ENCODE measurements around the gene ACAP2.
"Not testable (repeated sequence)": the region's sequence is repeated elsewhere in the genome, so short reads cannot be mapped to it uniquely, and the experiment has no call there.

Gene ACAP2

GRCh38 chr3:195240939-195241338 lies 201.9 kb downstream of the ACAP2 start:
- DNase-seq, result no peak

- no peak for DNase-seq
Observed at GRCh38 chr3:195240171-195240701, 202.6 kb downstream of the ACAP2 start.

DNA sequence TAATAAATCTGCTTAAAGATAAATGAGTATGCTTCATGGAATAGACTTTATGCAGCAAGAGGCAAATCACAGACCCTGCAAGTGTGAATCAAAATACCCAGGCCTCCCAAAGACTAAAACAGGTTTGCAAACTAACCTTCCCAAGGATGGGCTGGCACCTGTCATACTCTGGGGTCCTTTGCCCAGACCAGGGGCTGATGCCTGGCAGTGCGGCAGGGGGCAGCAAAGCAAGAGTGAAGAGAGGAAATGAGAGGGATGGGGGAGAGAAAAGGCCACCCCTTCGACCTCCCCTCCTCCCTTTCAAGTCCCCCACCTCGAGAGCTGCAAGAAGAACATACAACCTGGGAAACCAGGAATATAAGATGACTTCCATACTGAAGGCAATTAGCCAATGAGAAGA lies 203.7 kb downstream of the ACAP2 start:
- DNase-seq, result no peak

- no peak for DNase-seq
Observed at GRCh38 chr3:195238586-195239118, 204.2 kb downstream of the ACAP2 start.

- DNase-seq, result no peak
Observed at GRCh38 chr3:195238081-195238571, 204.7 kb downstream of the ACAP2 start.

DNA sequence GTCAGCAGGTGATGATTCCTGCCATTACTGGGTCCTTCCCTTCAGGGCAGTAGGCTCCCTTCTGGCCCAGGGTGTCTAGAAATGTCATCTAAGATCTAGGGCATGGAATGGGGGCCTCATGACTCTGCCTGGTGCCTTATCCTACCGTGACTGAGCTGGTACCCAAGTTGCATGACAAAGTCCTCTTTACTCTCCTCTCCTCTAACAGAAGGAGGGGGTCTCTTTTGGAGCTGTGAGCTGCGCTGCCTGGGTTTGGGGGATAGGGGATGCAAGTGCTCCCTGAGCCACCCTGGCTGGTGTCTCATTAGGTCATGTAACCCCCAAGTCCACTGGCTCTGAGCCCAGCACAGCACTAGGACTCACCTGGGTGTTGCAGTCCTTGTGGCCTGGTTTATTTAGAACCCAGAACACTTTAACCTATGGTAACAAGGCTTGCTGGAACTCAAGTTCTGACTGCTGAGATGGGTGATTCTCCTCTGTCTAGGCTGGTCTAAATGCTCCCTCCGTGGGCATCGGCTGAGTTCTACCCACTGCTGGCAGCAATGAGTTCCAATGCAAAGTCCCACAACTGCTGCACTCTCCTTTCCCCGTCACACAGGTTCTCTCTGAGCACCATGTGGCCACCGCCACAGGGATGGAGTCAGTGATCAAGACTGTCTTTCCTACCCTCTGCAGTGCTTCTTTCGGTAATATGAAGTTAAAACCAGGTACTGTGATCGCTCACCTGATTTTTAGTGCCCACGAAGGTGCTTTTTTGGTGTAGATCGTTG lies 205.8 kb downstream of the ACAP2 start:
- DNase-seq, result no peak

DNA sequence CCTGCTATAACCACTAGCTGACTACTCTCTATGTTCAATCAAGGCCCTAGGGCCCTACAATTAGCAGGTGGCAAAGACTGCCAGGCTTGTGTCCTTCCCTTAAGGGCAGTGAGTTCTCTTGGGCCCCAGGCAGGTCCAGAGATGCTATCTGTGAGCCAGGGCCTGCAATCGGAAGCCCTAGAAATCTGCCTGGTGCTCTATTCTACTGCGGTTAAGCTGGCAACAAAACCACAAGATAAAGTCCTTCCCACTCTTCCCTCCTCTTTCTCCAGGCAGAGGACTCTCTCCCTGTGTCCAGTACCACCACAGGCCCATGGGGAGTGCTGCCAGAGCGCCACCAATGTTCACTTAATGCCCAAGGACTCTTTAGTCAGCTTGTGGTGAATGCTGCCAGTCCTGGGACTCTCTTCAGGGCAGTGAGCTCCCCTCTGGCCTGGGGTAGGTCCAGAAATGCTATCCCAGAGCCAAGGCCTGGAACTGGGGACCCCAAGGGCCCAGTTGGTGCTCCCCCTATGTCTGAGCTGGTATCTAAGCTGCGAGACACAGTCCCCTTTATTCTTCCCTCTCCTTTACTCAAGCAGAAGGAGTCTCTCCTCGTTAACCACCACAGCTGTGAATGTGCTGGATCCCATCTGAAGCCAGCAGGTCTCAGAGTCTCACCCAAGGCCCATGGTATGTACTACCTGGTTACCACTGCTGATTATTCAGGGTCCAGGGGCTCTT lies 206.6 kb downstream of the ACAP2 start:
- DNase-seq, result no peak

GRCh38 chr3:195230244-195230643 lies 212.6 kb downstream of the ACAP2 start:
- no peak for DNase-seq

- DNase-seq, result not testable (repeated sequence)
Observed at GRCh38 chr3:195228886-195229285, 213.9 kb downstream of the ACAP2 start.

DNA sequence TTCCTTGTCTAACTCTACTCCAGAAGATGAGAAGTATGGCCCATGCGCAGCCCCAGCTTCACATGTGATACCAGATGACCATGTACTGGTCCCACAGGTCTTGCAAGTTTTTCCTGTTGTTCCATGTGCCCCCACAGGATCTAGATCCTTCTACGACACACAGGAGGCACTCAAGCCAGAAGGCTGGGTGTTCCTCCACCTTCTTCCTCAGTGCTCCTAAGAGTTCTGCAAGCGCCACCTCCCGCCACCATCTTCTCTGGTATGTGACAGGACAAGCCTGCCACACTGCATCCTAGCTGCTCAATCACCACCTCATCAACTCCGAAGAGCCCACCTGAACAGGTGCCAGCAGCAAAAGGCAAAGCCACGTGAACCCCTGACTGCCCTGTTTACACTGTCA lies 214.9 kb downstream of the ACAP2 start:
- peak; percentile 18 for DNase-seq

DNA sequence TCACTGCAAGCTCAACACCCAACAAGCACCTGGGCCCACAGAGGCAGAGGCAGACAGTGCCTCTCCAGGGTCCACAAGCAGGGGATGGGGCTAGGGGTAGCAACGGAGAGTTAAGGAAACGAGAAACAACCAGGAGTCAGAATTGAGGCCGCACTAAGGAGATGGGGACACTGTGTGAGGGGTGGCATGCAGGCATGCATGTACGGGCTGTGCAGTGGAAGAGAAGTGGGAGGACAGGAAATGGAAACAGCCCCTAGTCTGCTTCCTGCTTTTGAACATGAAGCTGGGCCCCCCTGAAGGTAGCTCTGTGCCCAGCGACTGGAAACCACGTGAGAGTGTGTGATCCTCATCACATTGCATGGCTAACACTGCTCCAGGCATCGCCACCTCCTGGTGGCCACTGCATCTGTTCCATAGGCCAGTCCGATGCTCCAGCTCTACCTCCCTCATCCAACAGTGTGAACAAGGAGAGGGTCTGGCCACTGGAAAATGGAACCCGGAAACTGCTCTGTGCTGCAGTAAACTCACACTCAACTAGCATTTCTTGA lies 215.8 kb downstream of the ACAP2 start:
- no peak for DNase-seq

DNA sequence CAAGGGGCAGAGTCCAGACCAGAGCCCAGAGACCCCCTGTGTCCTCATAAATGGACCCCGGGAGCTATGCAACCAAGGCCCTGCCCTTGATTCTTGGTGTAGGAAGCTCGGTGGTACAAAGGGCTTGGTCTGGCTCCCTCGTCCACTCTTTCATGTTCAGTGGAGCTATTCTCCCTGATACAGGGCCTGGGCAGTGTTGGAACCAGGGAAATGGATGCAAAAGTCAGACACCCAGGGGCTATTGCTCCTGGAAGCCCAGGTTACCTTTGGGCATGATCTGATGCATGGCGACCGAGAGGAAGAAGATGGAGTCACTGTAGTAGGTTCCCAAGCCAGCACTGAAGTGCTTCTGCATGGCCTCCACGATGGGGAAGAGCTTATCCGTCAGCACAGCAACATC lies 216.4 kb downstream of the ACAP2 start:
- no peak for DNase-seq

DNA sequence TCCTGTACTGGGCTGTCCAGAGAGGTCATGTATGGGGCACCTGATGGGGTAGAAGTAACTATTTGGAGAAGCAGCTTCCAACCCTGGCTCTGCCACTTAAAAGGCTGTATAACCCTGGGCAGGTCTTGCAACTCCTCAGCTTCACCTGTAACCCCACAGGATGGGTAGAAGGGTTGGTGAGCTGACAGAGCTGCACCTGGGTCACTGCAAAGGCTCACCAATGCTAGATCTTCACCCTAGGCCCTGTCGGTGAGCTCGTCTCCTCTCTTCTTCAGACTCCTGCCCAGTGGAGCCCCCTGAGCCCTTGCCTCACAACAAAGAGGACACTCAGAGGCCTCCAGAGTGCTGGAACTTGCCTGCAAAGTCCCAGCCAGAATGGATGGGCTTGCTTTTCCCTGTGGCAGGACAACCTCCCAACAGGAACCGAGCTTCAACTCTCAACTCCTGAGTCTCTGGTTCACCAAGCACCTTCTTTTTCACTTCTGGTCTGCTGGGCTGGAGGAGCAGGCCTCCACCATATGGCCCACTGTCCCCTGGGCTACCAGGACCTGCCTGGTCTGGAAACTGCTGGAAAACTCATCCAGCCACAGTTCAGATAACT lies 217.7 kb downstream of the ACAP2 start:
- no peak for DNase-seq

All from NCI-H510A treated with DMSO at 0.1 percent for 48 hours (cell line).